GM19468 (cell line): ENCODE results near the gene CEBPZ.
A peak's percentile ranks its signal among the peaks of the same experiment; 100 is the strongest.
"Not testable (repeated sequence)": the region's sequence is repeated elsewhere in the genome, so short reads cannot be mapped to it uniquely, and the experiment has no call there.

Experiments used
- ATAC-seq: cut with Tn5 transposase; IDR thresholded peaks from one replicate; pipeline ENCODE4 v1.9.1; 2021; ENCODE audit warnings: mild to moderate bottlenecking, moderate library complexity, moderate number of reproducible peaks; ENCODE audit not compliant: unreplicated experiment; ENCODE audit errors: extremely low read depth

Gene CEBPZ

GRCh38 chr2:37231241-37232130 lies at the start of gene CEBPZ, which contains the start of gene NDUFAF7:
CEBPZ (minus strand) TSS chr2:37231596; CDS start chr2:37231567, 29 bp downstream.
NDUFAF7 (plus strand) TSS chr2:37231658; CDS start chr2:37231706, 48 bp downstream.
- ATAC-seq = peak; percentile 91

- ATAC-seq = no peak
Observed at GRCh38 chr2:37276291-37276690, 44.9 kb upstream of the CEBPZ start.

- no peak for ATAC-seq
Observed at GRCh38 chr2:37274359-37274965, 43.1 kb upstream of the CEBPZ start.

GRCh38 chr2:37271376-37272067 lies 40.1 kb upstream of the CEBPZ start:
- ATAC-seq = no peak

- no peak for ATAC-seq
Observed at GRCh38 chr2:37268111-37268510, 36.7 kb upstream of the CEBPZ start.

GRCh38 chr2:37267685-37268084 lies 36.3 kb upstream of the CEBPZ start:
- ATAC-seq = no peak

- no peak for ATAC-seq
Observed at GRCh38 chr2:37263839-37264238, 32.4 kb upstream of the CEBPZ start.

- no peak for ATAC-seq
Observed at GRCh38 chr2:37262522-37262921, 31.1 kb upstream of the CEBPZ start.

GRCh38 chr2:37250869-37251740 lies 19.7 kb upstream of the CEBPZ start:
- ATAC-seq = no peak

- ATAC-seq = no peak
Observed at GRCh38 chr2:37246205-37246604, 14.8 kb upstream of the CEBPZ start.

GRCh38 chr2:37244755-37245154 lies 13.4 kb upstream of the CEBPZ start:
- no peak for ATAC-seq

- peak; percentile 23 for ATAC-seq
Observed at GRCh38 chr2:37244017-37244416, 12.6 kb upstream of the CEBPZ start.

- no peak for ATAC-seq
Observed at GRCh38 chr2:37243435-37243834, 12.0 kb upstream of the CEBPZ start.

- ATAC-seq = no peak
Observed at GRCh38 chr2:37232131-37232933, 936 bp upstream of the CEBPZ start.

GRCh38 chr2:37230581-37230980 lies 815 bp downstream of the CEBPZ start:
- ATAC-seq = no peak

GRCh38 chr2:37228788-37229187 lies 2.6 kb downstream of the CEBPZ start:
- ATAC-seq = no peak

GRCh38 chr2:37226863-37227262 lies 4.5 kb downstream of the CEBPZ start:
- ATAC-seq = no peak

- ATAC-seq = not testable (repeated sequence)
Observed at GRCh38 chr2:37225129-37225528, 6.3 kb downstream of the CEBPZ start.

- no peak for ATAC-seq
Observed at GRCh38 chr2:37224063-37224462, 7.3 kb downstream of the CEBPZ start.
